Naive thymus-derived CD4-positive, alpha-beta T cell (primary cell): ENCODE measurements around the gene CSTPP1. TPM values are rescaled to one million over a fixed set of nuclear protein-coding genes. Genes with fewer than 3 reads are reported as not detected.
A peak's percentile ranks its signal among the peaks of the same experiment; 100 is the strongest.

ENCODE experiments used
- ATAC-seq: fragments of 150-1000 bp; cut with Tn5 transposase; 2 replicates; pipeline ENCODE4 v1.10.0; 2021; ENCODE audit warnings: mild to moderate bottlenecking, moderate library complexity
- CTCF ChIA-PET: fragments of 350-600 bp; sonication (Branson Sonifier 250); formaldehyde crosslinking; loops from one replicate; lab custom pipeline; 2021; ENCODE audit warnings: antibody characterized with exemption; lab: Charles Lee
- POLR2A ChIA-PET: fragments of 350-600 bp; sonication (Branson Sonifier 250); formaldehyde crosslinking; loops from one replicate; lab custom pipeline; 2021; ENCODE audit warnings: antibody characterized with exemption, inconsistent platforms; lab: Charles Lee
- DNase-seq, 9 donors: peaks; one replicate each; pipeline versions ENCODE4 v3.0.0 to v3.0.0-alpha.2; 2020 to 2022; ENCODE audit warnings: mixed read lengths in 1 of 9
- H3K27ac ChIP-seq: one replicate; pipeline ENCODE4 v1.7.0; 2013; ENCODE audit warnings: mild to moderate bottlenecking, low read depth, low read length, moderate library complexity
- H3K27me3 ChIP-seq, 2 donors: one replicate each; pipeline ENCODE4 v1.7.0; 2013; ENCODE audit warnings: low read length in 2 of 2, mild to moderate bottlenecking in 2 of 2, moderate library complexity in 2 of 2; ENCODE audit not compliant: control insufficient read depth in 2 of 2, insufficient read depth in 2 of 2
- H3K36me3 ChIP-seq, 3 experiments: 1 replicate in 2 of 3; 2 replicates in 1 of 3; pipeline ENCODE4 v1.7.0; 2013; ENCODE audit warnings: low read length in 3 of 3, mild to moderate bottlenecking in 3 of 3, moderate library complexity in 1 of 3; ENCODE audit not compliant: insufficient read depth in 3 of 3, control insufficient read depth in 2 of 3
- H3K4me1 ChIP-seq, 2 donors: one replicate each; pipeline ENCODE4 v1.7.0; 2013; ENCODE audit warnings: low read length in 2 of 2, mild to moderate bottlenecking in 2 of 2, moderate library complexity in 1 of 2; ENCODE audit not compliant: control insufficient read depth in 2 of 2, insufficient read depth in 2 of 2
- H3K4me3 ChIP-seq: 2 replicates; pipeline ENCODE4 v1.7.0; 2013; ENCODE audit warnings: mild to moderate bottlenecking, low read length
- H3K9me3 ChIP-seq, 3 experiments: 1 replicate in 2 of 3; 2 replicates in 1 of 3; pipeline ENCODE4 v1.7.0; 2013; ENCODE audit warnings: low read length in 3 of 3; ENCODE audit not compliant: control insufficient read depth in 2 of 3
- H3K27ac Mint-ChIP-seq, 9 donors: one replicate each; pipeline ENCODE4 v1.8.0; 2020 to 2022; ENCODE audit warnings: mixed read lengths in 9 of 9, mild to moderate bottlenecking in 8 of 9, moderate library complexity in 5 of 9, inconsistent platforms in 2 of 9
- H3K27me3 Mint-ChIP-seq, 5 donors: one replicate each; pipeline ENCODE4 v1.8.0; 2021 to 2022; ENCODE audit warnings: mixed read lengths in 5 of 5, mild to moderate bottlenecking in 1 of 5
- H3K36me3 Mint-ChIP-seq, 5 donors: one replicate each; pipeline ENCODE4 v1.8.0; 2020 to 2022; ENCODE audit warnings: mixed read lengths in 5 of 5, mild to moderate bottlenecking in 3 of 5, inconsistent platforms in 1 of 5
- H3K4me1 Mint-ChIP-seq, 7 donors: one replicate each; pipeline ENCODE4 v1.8.0; 2020 to 2022; ENCODE audit warnings: mixed read lengths in 7 of 7, mild to moderate bottlenecking in 3 of 7, inconsistent platforms in 1 of 7
- H3K4me3 Mint-ChIP-seq, 10 donors: one replicate each; pipeline ENCODE4 v1.8.0; 2020 to 2022; ENCODE audit warnings: mild to moderate bottlenecking in 10 of 10, mixed read lengths in 10 of 10, moderate library complexity in 6 of 10, inconsistent platforms in 2 of 10
- H3K9me3 Mint-ChIP-seq, 11 donors: one replicate each; pipeline ENCODE4 v1.8.0; 2020 to 2022; ENCODE audit warnings: mixed read lengths in 11 of 11, mild to moderate bottlenecking in 4 of 11, inconsistent platforms in 1 of 11, moderate library complexity in 1 of 11
- intact Hi-C, 2 donors: fragments of 100-400 bp; cut with micrococcal nuclease; formaldehyde crosslinking; loops; one replicate each; pipeline ENCODE4 v1.15.1; 2023
- polyA plus RNA-seq, 2 donors: library from polyadenylated mRNA; unstranded; fragments of 300-500 nt; fragmentation: Illumina TruSeq; gene quantifications; one replicate each; pipeline ENCODE4 v1.2.3, GENCODE V29; 2021
- total RNA-seq, 6 experiments: library from RNA in 5 of 6; stranded (reverse) in 5 of 6; gene quantifications; 1 replicate in 5 of 6; 2 replicates in 1 of 6; pipeline ENCODE4 v1.2.3 and lab custom pipeline; 2021 to 2026

The CSTPP1 gene
- total and polyA plus RNA-seq, 7 experiments from 2014 or later: 9.3 to 18.6 (median 16.1) TPM

GRCh38 chr11:47005441-47005840 lies 68.9 kb downstream of the CSTPP1 start:
- no peak overlapping the region for H3K27ac ChIP-seq
- H3K9me3 Mint-ChIP-seq: no peaks in the 10 kb centered on the region
- no peaks in the 10 kb centered on the region for H3K4me1 ChIP-seq
- H3K27me3 Mint-ChIP-seq: no peaks in the 10 kb centered on the region
- intact Hi-C loops: no loop called here
- H3K36me3 Mint-ChIP-seq: peaks cover 0 to 24% (median 5%) of the 10 kb centered on the region in 5 donors
- no peaks in the 10 kb centered on the region for H3K27me3 ChIP-seq
- H3K9me3 ChIP-seq: no peaks in the 10 kb centered on the region
- no peak overlapping the region for H3K4me3 Mint-ChIP-seq
- no peak overlapping the region for H3K4me3 ChIP-seq
- POLR2A ChIA-PET: no interaction called here
- H3K27ac Mint-ChIP-seq: no peak overlapping the region
- H3K4me1 Mint-ChIP-seq: peaks cover 7 to 22% (median 18%) of the 10 kb centered on the region in 7 donors
- DNase-seq: no peak
- CTCF ChIA-PET: interaction anchor here (1.0 kb wide), 1 partner anchor 148 kb away, joined by 3 read pairs; no protein-coding TSS in a partner anchor
- no peak for ATAC-seq
- H3K36me3 ChIP-seq: no peaks in the 10 kb centered on the region

GRCh38 chr11:47007579-47007978 lies 71.0 kb downstream of the CSTPP1 start:
- ChIA-PET POLR2A (no interaction called here), CTCF (no interaction called here)
- H3K4me1 ChIP-seq: no peaks in the 10 kb centered on the region
- intact Hi-C loops: no loop called here
- no peak overlapping the region for H3K27ac ChIP-seq
- Mint-ChIP-seq H3K9me3 (no peaks in the 10 kb centered on the region), H3K4me1 (peaks cover 7 to 22% (median 16%) of the 10 kb centered on the region in 7 donors), H3K27ac (no peak overlapping the region), H3K4me3 (no peak overlapping the region), H3K27me3 (no peaks in the 10 kb centered on the region), H3K36me3 (peaks cover 0 to 24% (median 5%) of the 10 kb centered on the region in 5 donors)
- ATAC-seq (no peak), DNase-seq (no peak)
- no peaks in the 10 kb centered on the region for H3K27me3 ChIP-seq
- H3K9me3 ChIP-seq: no peaks in the 10 kb centered on the region
- H3K4me3 ChIP-seq: no peak overlapping the region
- no peaks in the 10 kb centered on the region for H3K36me3 ChIP-seq

GRCh38 chr11:47010179-47010578 lies 73.6 kb downstream of the CSTPP1 start:
- CTCF ChIA-PET: no interaction called here
- H3K9me3 ChIP-seq: no peaks in the 10 kb centered on the region
- no peaks in the 10 kb centered on the region for H3K4me1 ChIP-seq
- Mint-ChIP-seq H3K27ac (peak overlapping the region in 1 of 9 donors; percentile 26), H3K9me3 (no peaks in the 10 kb centered on the region), H3K36me3 (peaks cover 0 to 24% (median 0%) of the 10 kb centered on the region in 5 donors), H3K4me1 (peaks cover 0 to 6% (median 0%) of the 10 kb centered on the region in 7 donors), H3K4me3 (no peak overlapping the region), H3K27me3 (no peaks in the 10 kb centered on the region)
- no peak overlapping the region for H3K4me3 ChIP-seq
- no peaks in the 10 kb centered on the region for H3K36me3 ChIP-seq
- ATAC-seq (no peak), DNase-seq (no peak)
- H3K27ac ChIP-seq: no peak overlapping the region
- intact Hi-C loops: no loop called here
- POLR2A ChIA-PET: no interaction called here
- H3K27me3 ChIP-seq: no peaks in the 10 kb centered on the region

- Mint-ChIP-seq H3K4me3 (no peak overlapping the region), H3K27me3 (no peaks in the 10 kb centered on the region), H3K9me3 (peaks cover 0 to 2% (median 0%) of the 10 kb centered on the region in 11 donors), H3K4me1 (peaks cover 0 to 3% (median 0%) of the 10 kb centered on the region in 7 donors), H3K27ac (no peak overlapping the region), H3K36me3 (peaks cover 0 to 17% (median 0%) of the 10 kb centered on the region in 5 donors)
- ChIA-PET POLR2A (no interaction called here), CTCF (interaction anchor here (0.6 kb wide), 1 partner anchor 53 kb away, joined by 3 read pairs; no protein-coding TSS in a partner anchor)
- no peak for DNase-seq
- no peak for ATAC-seq
- no peaks in the 10 kb centered on the region for H3K9me3 ChIP-seq
- H3K4me1 ChIP-seq: no peaks in the 10 kb centered on the region
- H3K27me3 ChIP-seq: no peaks in the 10 kb centered on the region
- no peak overlapping the region for H3K27ac ChIP-seq
- H3K36me3 ChIP-seq: no peaks in the 10 kb centered on the region
- intact Hi-C loops: no loop called here
- no peak overlapping the region for H3K4me3 ChIP-seq
Observed at GRCh38 chr11:47014097-47014496, 77.5 kb downstream of the CSTPP1 start.

- Mint-ChIP-seq H3K27ac (no peak overlapping the region), H3K9me3 (peaks cover 0 to 2% (median 0%) of the 10 kb centered on the region in 11 donors), H3K36me3 (peaks cover 0 to 8% (median 0%) of the 10 kb centered on the region in 5 donors), H3K4me3 (no peak overlapping the region), H3K27me3 (no peaks in the 10 kb centered on the region), H3K4me1 (peaks cover 0 to 3% (median 0%) of the 10 kb centered on the region in 7 donors)
- Histone ChIP-seq H3K4me3 (no peak overlapping the region), H3K27me3 (no peaks in the 10 kb centered on the region), H3K9me3 (no peaks in the 10 kb centered on the region), H3K4me1 (no peaks in the 10 kb centered on the region), H3K27ac (no peak overlapping the region), H3K36me3 (no peaks in the 10 kb centered on the region)
- POLR2A ChIA-PET: no interaction called here
- DNase-seq (no peak), ATAC-seq (no peak)
- CTCF ChIA-PET: no interaction called here
- intact Hi-C loops: no loop called here
Observed at GRCh38 chr11:47018637-47019036, 82.1 kb downstream of the CSTPP1 start.

GRCh38 chr11:47020793-47021526 lies 84.4 kb downstream of the CSTPP1 start:
- no peaks in the 10 kb centered on the region for H3K27me3 Mint-ChIP-seq
- POLR2A ChIA-PET: no interaction called here
- Histone ChIP-seq H3K27me3 (no peaks in the 10 kb centered on the region), H3K9me3 (no peaks in the 10 kb centered on the region), H3K4me1 (no peaks in the 10 kb centered on the region), H3K36me3 (no peaks in the 10 kb centered on the region), H3K27ac (no peak overlapping the region), H3K4me3 (no peak overlapping the region)
- H3K4me3 Mint-ChIP-seq: no peak overlapping the region
- intact Hi-C loops: no loop called here
- ATAC-seq: no peak
- peaks cover 0 to 2% (median 0%) of the 10 kb centered on the region in 7 donors for H3K4me1 Mint-ChIP-seq
- H3K9me3 Mint-ChIP-seq: peaks cover 0 to 2% (median 0%) of the 10 kb centered on the region in 11 donors
- H3K27ac Mint-ChIP-seq: no peak overlapping the region
- CTCF ChIA-PET: interaction anchor here (0.5 kb wide), 1 partner anchor 960 kb away, joined by 3 read pairs; no protein-coding TSS in a partner anchor
- DNase-seq: no peak
- peaks cover 0 to 11% (median 0%) of the 10 kb centered on the region in 5 donors for H3K36me3 Mint-ChIP-seq

DNA sequence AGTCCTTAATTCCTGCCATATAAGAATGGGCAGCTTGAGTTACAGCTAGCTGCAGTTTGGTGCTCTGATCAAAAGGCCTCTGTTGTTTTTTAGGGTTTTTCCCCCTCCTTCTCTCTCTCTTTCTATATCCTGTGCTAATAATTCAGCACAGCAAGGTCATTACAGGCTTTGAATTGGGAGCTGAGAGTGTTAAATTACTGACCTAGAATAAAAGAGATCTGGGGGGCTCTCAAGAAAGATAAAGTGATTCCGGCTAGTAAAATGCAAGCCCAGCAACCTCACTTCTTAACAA lies 84.9 kb downstream of the CSTPP1 start:
- DNase-seq (no peak), ATAC-seq (no peak)
- intact Hi-C loops: no loop called here
- Mint-ChIP-seq H3K27ac (no peak overlapping the region), H3K4me3 (no peak overlapping the region), H3K9me3 (peaks cover 0 to under 1% (median 0%) of the 10 kb centered on the region in 11 donors), H3K4me1 (peaks cover 0 to 2% (median 0%) of the 10 kb centered on the region in 7 donors), H3K27me3 (no peaks in the 10 kb centered on the region), H3K36me3 (peaks cover 0 to 11% (median 0%) of the 10 kb centered on the region in 5 donors)
- POLR2A ChIA-PET: no interaction called here
- no peak overlapping the region for H3K4me3 ChIP-seq
- H3K27ac ChIP-seq: no peak overlapping the region
- no peaks in the 10 kb centered on the region for H3K4me1 ChIP-seq
- H3K27me3 ChIP-seq: no peaks in the 10 kb centered on the region
- no peaks in the 10 kb centered on the region for H3K9me3 ChIP-seq
- CTCF ChIA-PET: interaction anchor here (0.5 kb wide), 1 partner anchor 961 kb away, joined by 3 read pairs; no protein-coding TSS in a partner anchor
- no peaks in the 10 kb centered on the region for H3K36me3 ChIP-seq
